GM19023 (cell line): ENCODE measurements around the gene DPP7.
"Not testable (repeated sequence)": the region's sequence is repeated elsewhere in the genome, so short reads cannot be mapped to it uniquely, and the experiment has no call there.

Experiments used
- ATAC-seq: cut with Tn5 transposase; IDR thresholded peaks from one replicate; pipeline ENCODE4 v1.9.1; 2021; ENCODE audit warnings: mild to moderate bottlenecking, moderate library complexity; ENCODE audit not compliant: unreplicated experiment

Gene DPP7

GRCh38 chr9:137130176-137130755 is 15.7 kb upstream of the DPP7 start:
- no peak for ATAC-seq

- ATAC-seq = peak; percentile 89
Measured at GRCh38 chr9:137129456-137130175, 15.1 kb upstream of the DPP7 start.

DNA sequence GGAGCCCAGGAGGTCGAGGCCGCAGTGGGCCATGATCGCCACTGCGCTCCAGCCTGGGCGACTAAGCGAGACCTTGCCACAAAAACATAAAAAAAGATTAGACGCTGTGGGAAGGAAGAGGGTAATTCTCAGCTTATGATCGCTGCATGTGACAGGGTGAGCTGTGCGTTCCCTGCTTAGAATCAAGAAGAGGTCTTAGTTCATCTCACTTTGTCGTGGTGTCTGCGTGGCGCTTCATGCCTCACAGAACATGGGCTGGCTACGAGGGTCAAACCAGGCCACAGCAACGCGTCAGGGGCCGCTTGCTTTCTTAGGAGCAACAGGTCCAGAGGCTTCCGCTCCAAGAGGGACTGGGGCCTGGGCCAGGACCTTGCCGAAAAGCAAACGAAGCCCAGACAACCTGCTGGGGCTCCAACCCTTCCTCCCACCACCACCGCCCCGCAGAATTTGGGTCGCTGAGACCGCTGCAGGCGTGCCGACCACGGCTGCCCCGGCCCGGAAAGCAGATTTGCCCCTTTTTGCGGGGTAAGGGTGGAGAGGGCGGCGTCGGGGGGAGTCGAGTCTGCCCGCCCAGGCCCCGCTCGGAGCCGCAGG is 14.4 kb upstream of the DPP7 start:
- no peak for ATAC-seq

- ATAC-seq = no peak
Measured at GRCh38 chr9:137128158-137128861, 13.8 kb upstream of the DPP7 start.

- ATAC-seq = no peak
Measured at GRCh38 chr9:137127301-137128157, 13.0 kb upstream of the DPP7 start.

- no peak for ATAC-seq
Measured at GRCh38 chr9:137126786-137127185, 12.3 kb upstream of the DPP7 start.

DNA sequence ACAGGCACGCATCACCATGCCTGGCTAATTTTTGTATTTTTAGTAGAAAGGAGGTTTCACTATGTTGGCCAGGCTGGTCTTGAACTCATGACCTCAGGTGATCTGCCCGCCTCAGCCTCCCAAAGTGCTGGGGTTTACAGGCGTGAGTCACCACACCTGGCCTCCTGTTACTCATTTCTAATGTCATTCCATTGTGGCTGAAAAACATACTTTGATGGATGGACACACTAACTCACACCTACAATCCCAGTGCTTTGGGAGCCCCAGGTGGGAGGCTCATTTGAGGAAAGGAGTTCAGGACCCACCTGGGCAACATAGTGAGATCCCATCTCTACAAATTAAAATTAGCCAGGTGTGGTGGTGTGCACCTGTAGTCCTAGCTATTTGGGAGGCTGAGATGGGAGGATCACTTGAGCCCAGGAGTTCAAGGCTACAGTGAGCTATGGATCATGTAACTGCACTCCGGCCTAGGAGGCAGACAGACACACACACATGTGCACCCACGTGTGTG is 9.5 kb upstream of the DPP7 start:
- ATAC-seq = not testable (repeated sequence)

DNA sequence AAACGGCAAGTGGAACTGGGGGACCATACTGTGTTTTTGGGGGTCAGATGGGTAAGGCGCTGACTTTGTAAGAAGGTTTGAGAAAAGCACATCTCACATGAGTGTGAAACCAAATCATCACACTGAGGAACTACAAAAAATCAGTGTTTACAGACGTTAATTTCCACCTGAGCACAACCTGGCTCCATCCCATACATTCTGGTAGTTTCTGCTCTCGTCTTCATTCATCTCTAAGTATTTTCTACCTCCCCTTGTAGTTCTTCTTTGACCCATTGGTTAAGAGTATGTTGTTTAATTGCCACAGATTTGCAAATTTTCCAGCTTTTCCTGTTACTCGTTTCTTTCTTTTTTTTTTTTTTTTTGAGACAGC is 8.9 kb upstream of the DPP7 start:
- no peak for ATAC-seq

GRCh38 chr9:137122796-137123467 is 8.4 kb upstream of the DPP7 start:
- ATAC-seq = not testable (repeated sequence)

GRCh38 chr9:137121927-137122795 is 7.6 kb upstream of the DPP7 start:
- not testable (repeated sequence) for ATAC-seq

- not testable (repeated sequence) for ATAC-seq
Measured at GRCh38 chr9:137118092-137118603, 3.6 kb upstream of the DPP7 start.

DNA sequence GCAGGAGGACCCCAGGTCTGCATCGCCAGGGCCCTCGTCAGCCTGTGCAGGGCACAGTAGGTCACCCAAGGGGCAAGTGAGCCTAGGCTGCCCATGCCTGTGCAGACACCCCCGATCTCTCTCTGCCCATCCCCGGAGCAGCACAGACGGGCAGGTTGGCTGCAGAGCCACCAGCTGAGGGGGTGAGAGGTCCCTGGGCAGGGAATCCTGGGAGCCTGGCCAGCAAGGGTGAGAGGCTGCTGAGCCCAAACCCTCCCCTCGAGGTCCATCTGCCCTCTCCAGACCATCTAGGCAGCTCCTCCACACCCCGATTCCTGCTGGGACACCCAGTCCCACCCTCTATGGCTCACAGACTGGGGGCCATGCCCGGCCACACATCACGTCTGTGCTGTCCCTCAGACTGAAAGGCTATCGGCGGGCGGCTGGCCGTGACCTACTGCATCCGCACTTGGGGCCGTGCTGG is 2.8 kb upstream of the DPP7 start:
- no peak for ATAC-seq

- ATAC-seq = no peak
Measured at GRCh38 chr9:137116728-137117127, 2.2 kb upstream of the DPP7 start.

- no peak for ATAC-seq
Measured at GRCh38 chr9:137116027-137116507, 1.5 kb upstream of the DPP7 start.

- ATAC-seq = no peak
Measured at GRCh38 chr9:137115394-137116026, 977 bp upstream of the DPP7 start.

GRCh38 chr9:137114220-137114612 is 317 bp downstream of the DPP7 start:
- no peak for ATAC-seq

DNA sequence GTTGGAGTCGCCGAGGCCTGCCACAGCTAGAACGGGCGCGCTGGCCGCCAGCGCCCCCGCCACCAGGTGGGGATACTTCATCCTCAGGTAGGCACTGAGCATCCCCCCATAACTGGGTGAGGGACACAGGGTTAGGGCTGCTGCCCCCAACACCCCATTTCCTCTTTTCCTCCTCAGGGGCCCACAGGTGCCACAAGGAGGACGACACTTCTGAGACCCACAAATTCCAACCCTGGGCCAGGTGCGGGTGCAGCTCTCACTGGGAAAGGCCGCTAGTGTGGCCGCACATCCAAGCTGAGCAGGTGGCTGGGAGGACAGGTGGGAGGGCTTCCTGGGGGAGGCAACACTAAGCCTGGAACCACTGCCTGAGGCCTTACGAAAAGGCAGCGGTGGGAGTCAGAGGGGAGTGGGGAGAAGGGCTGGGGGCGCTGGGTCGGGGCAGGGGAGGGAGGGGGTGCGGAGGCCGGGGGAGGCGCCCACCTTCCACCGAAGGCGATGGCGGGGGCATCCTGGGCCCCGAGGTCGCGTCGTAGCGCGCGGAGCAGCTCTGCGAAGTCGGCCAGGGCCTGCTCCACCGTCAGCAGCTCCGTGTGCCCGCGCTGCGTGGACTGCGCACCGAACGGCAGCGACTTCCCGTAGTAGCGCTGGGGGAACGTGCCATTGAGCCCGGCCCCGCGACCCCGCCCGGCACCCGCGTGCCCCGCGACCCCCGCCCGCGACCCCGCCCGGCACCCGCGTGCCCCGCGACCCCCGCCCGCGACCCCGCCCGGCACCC is 961 bp downstream of the DPP7 start:
- ATAC-seq = no peak
